NCI-H524 (cell line): Measurements from ENCODE around the gene WDR62.

Experiments used
- DNase-seq, 2 experiments: peaks; one replicate each; lab custom pipeline; 2025; lab: John Stamatoyannopoulos, UW

Gene WDR62

GRCh38 chr19:36079389-36079945 lies 24.8 kb downstream of the WDR62 start:
- no peak for DNase-seq

GRCh38 chr19:36081385-36081784 lies 26.7 kb downstream of the WDR62 start:
- DNase-seq = no peak

GRCh38 chr19:36081894-36082293 lies 27.2 kb downstream of the WDR62 start:
- DNase-seq = no peak

GRCh38 chr19:36082916-36083315 lies 28.2 kb downstream of the WDR62 start:
- DNase-seq = no peak

- no peak for DNase-seq
Observed at GRCh38 chr19:36084231-36085009, 29.7 kb downstream of the WDR62 start.

- no peak for DNase-seq
Observed at GRCh38 chr19:36086326-36086725, 31.6 kb downstream of the WDR62 start.

- no peak for DNase-seq
Observed at GRCh38 chr19:36089847-36090246, 35.1 kb downstream of the WDR62 start.

GRCh38 chr19:36090910-36091695 lies 36.4 kb downstream of the WDR62 start:
- DNase-seq = no peak

GRCh38 chr19:36092566-36092965 lies 37.9 kb downstream of the WDR62 start:
- DNase-seq = no peak

- DNase-seq = no peak
Observed at GRCh38 chr19:36093146-36093662, 38.5 kb downstream of the WDR62 start.

GRCh38 chr19:36093687-36094086 lies 39.0 kb downstream of the WDR62 start:
- no peak for DNase-seq

- no peak for DNase-seq
Observed at GRCh38 chr19:36097036-36097435, 42.3 kb downstream of the WDR62 start.

GRCh38 chr19:36099166-36099785 lies 44.6 kb downstream of the WDR62 start:
- no peak for DNase-seq

GRCh38 chr19:36100476-36100875 lies 45.8 kb downstream of the WDR62 start:
- no peak for DNase-seq

- no peak for DNase-seq
Observed at GRCh38 chr19:36101550-36102327, 47.0 kb downstream of the WDR62 start.

- no peak for DNase-seq
Observed at GRCh38 chr19:36103040-36103626, 48.4 kb downstream of the WDR62 start.

GRCh38 chr19:36103842-36104552 lies 49.3 kb downstream of the WDR62 start:
- DNase-seq = no peak

- DNase-seq = no peak
Observed at GRCh38 chr19:36106441-36106840, 51.7 kb downstream of the WDR62 start.

GRCh38 chr19:36106991-36107390 lies 52.3 kb downstream of the WDR62 start:
- DNase-seq = no peak

GRCh38 chr19:36108684-36109083 lies 54.0 kb downstream of the WDR62 start:
- DNase-seq = no peak
